ENCODE data around the gene RPS29. TPM values are rescaled to one million over a fixed set of nuclear protein-coding genes. Genes with fewer than 3 reads are reported as not detected.

The RPS29 gene
- polyA plus RNA-seq, 2 of the 4 experiments (the other 2 are of a cell fraction), result 3,539 to 3,909 TPM

DNA sequence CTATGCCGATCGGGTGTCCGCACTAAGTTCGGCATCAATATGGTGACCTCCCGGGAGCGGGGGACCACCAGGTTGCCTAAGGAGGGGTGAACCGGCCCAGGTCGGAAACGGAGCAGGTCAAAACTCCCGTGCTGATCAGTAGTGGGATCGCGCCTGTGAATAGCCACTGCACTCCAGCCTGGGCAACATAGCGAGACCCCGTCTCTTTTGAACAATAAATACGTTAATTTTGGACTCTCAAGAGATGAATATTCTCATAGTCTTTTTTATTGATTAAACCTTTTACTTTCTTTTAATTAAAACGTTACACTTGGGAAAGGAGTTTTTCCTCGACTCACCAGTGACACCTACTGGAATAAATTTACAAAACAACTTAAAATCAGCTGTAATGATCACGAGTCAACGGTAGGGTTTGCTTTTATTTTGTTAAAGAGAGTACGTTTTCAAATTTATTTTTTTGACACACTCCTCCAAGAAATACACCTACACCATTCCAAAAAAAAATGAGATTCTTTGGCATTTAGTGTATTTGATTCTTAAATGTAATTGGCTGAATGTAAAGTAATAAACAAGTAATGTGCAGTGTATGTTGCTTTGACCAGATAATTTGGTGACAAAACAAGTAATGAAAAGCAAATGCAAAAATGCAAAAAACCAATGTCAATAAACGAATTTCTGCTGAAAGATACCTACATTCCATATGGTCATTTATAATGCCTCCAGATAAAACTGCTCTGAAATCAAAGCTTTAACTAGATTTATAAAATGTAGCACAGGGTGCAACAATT is 687 bp upstream of the RPS29 start:
- 1% methylated on average over 13 of the region's 21 CpGs for WGBS (ENCODE audit: missing lambda C conversion rate)
- H3K9me3 ChIP-seq, result no peaks in the 10 kb centered on the region
- peaks cover 27% of the 10 kb centered on the region for H3K4me1 ChIP-seq
- ChIA-PET POLR2A (interaction anchor here (0.6 to 3.1 kb wide), 11 partner anchors 7 to 266 kb away, joined by 3 to 50 read pairs (median 4); partner anchors contain the start of genes KLHDC2, LRR1, MGAT2 and NEMF), CTCF (interaction anchor here (0.9 to 2.5 kb wide), 14 partner anchors 8 to 126 kb away, joined by 3 to 18 read pairs (median 6); partner anchors contain the start of genes DNAAF2 and LRR1)
- FAIRE-seq (no peak), ATAC-seq (peak; percentile 27 to 32), DNase-seq (ENCODE audit: low read depth in 1 of 2, low spot score in 1 of 2) (peak; percentile 51 to 83)
- H3K27ac ChIP-seq, result 0 out of 6 replicates have a peak overlapping the region, but pooled peaks of 1 of the 2 experiments have one; percentile 35
- H3K4me3 ChIP-seq, result peak overlapping the region; percentile 14; the same call in 2 of the 3 replicates
- H3K4me2 ChIP-seq, result peak overlapping the region; percentile 52
- TF ChIP-seq ZC3H11A (IDR thresholded peaks at IDR 0.05) (no peak), RFX5 (IDR thresholded peaks at IDR 0.05) (no peak), EHF (CRISPR knock-in tag; IDR thresholded peaks at IDR 0.05) (peak; percentile 46; the same call in 1 of the 2 replicates), POLR2A (IDR thresholded peaks at IDR 0.05; ENCODE audit: low read length) (no peak), RAD21 (conservative IDR thresholded peaks at IDR 0.05 in 1 of 2, IDR thresholded peaks at IDR 0.05 in 1 of 2) (peak; percentile 32 to 33; a peak in 1 of 5 replicates), CBX2 (IDR thresholded peaks at IDR 0.05; ENCODE audit: borderline replicate concordance, low read depth) (no peak), CHD4 (IDR thresholded peaks at IDR 0.05; ENCODE audit: borderline replicate concordance) (no peak), NFE2L2 (conservative IDR thresholded peaks at IDR 0.05; ENCODE audit: low read length) (no peak), CBX8 (IDR thresholded peaks at IDR 0.05) (no peak), SMC3 (IDR thresholded peaks at IDR 0.05) (0 out of 3 replicates have a peak, but pooled peaks have one; percentile 17), ZNF302 (CRISPR knock-in tag; IDR thresholded peaks at IDR 0.05) (no peak), POLR2AphosphoS2 (conservative IDR thresholded peaks at IDR 0.05; ENCODE audit: low read length) (no peak), ESRRA (IDR thresholded peaks at IDR 0.05; ENCODE audit: borderline replicate concordance, low read length) (no peak), CHD2 (IDR thresholded peaks at IDR 0.05; ENCODE audit: low read length, partially characterized antibody) (no peak), ZSCAN20 (CRISPR knock-in tag; IDR thresholded peaks at IDR 0.05) (no peak), RNF2 (IDR thresholded peaks at IDR 0.05; ENCODE audit: borderline replicate concordance, low read depth) (no peak), RCOR1 (IDR thresholded peaks at IDR 0.05; ENCODE audit: low read depth, low read length) (no peak), KDM1A (IDR thresholded peaks at IDR 0.05; ENCODE audit: low read depth) (0 out of 2 replicates have a peak, but pooled peaks have one; percentile 36), FOXS1 (CRISPR knock-in tag; IDR thresholded peaks at IDR 0.05) (peak; percentile 32; the same call in 1 of the 2 replicates), MAZ (IDR thresholded peaks at IDR 0.05; ENCODE audit: borderline replicate concordance, low read depth, low read length) (no peak), MAFK (IDR thresholded peaks at IDR 0.05; ENCODE audit: partially characterized antibody) (no peak), KDM5A (IDR thresholded peaks at IDR 0.05) (no peak), TP53 (CRISPR knock-in tag; IDR thresholded peaks at IDR 0.05) (no peak)
- TF ChIP-seq, protein P1, sequence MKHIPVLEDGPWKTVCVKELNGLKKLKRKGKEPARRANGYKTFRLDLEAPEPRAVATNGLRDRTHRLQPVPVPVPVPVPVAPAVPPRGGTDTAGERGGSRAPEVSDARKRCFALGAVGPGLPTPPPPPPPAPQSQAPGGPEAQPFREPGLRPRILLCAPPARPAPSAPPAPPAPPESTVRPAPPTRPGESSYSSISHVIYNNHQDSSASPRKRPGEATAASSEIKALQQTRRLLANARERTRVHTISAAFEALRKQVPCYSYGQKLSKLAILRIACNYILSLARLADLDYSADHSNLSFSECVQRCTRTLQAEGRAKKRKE (CRISPR knock-in tag; IDR thresholded peaks at IDR 0.05; ENCODE audit: low read depth), result 0 out of 2 replicates have a peak, but pooled peaks have one; percentile 27
- TF ChIP-seq, protein P2, sequence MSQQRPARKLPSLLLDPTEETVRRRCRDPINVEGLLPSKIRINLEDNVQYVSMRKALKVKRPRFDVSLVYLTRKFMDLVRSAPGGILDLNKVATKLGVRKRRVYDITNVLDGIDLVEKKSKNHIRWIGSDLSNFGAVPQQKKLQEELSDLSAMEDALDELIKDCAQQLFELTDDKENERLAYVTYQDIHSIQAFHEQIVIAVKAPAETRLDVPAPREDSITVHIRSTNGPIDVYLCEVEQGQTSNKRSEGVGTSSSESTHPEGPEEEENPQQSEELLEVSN (IDR thresholded peaks at IDR 0.05; ENCODE audit: borderline replicate concordance, low read depth), result no peak
- TF ChIP-seq, protein P3, sequence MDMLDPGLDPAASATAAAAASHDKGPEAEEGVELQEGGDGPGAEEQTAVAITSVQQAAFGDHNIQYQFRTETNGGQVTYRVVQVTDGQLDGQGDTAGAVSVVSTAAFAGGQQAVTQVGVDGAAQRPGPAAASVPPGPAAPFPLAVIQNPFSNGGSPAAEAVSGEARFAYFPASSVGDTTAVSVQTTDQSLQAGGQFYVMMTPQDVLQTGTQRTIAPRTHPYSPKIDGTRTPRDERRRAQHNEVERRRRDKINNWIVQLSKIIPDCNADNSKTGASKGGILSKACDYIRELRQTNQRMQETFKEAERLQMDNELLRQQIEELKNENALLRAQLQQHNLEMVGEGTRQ (IDR thresholded peaks at IDR 0.05), result no peak
- TF ChIP-seq, protein P4, sequence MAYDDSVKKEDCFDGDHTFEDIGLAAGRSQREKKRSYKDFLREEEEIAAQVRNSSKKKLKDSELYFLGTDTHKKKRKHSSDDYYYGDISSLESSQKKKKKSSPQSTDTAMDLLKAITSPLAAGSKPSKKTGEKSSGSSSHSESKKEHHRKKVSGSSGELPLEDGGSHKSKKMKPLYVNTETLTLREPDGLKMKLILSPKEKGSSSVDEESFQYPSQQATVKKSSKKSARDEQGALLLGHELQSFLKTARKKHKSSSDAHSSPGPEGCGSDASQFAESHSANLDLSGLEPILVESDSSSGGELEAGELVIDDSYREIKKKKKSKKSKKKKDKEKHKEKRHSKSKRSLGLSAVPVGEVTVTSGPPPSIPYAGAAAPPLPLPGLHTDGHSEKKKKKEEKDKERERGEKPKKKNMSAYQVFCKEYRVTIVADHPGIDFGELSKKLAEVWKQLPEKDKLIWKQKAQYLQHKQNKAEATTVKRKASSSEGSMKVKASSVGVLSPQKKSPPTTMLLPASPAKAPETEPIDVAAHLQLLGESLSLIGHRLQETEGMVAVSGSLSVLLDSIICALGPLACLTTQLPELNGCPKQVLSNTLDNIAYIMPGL (CRISPR knock-in tag; IDR thresholded peaks at IDR 0.05; ENCODE audit: borderline replicate concordance), result 0 out of 2 replicates have a peak, but pooled peaks have one; percentile 53
- TF ChIP-seq, protein P5, sequence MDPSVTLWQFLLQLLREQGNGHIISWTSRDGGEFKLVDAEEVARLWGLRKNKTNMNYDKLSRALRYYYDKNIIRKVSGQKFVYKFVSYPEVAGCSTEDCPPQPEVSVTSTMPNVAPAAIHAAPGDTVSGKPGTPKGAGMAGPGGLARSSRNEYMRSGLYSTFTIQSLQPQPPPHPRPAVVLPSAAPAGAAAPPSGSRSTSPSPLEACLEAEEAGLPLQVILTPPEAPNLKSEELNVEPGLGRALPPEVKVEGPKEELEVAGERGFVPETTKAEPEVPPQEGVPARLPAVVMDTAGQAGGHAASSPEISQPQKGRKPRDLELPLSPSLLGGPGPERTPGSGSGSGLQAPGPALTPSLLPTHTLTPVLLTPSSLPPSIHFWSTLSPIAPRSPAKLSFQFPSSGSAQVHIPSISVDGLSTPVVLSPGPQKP (IDR thresholded peaks at IDR 0.05; ENCODE audit: low read depth, low read length), result no peak
- TF ChIP-seq, protein P6, sequence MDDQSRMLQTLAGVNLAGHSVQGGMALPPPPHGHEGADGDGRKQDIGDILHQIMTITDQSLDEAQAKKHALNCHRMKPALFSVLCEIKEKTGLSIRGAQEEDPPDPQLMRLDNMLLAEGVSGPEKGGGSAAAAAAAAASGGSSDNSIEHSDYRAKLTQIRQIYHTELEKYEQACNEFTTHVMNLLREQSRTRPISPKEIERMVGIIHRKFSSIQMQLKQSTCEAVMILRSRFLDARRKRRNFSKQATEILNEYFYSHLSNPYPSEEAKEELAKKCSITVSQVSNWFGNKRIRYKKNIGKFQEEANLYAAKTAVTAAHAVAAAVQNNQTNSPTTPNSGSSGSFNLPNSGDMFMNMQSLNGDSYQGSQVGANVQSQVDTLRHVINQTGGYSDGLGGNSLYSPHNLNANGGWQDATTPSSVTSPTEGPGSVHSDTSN (IDR thresholded peaks at IDR 0.05), result no peak
- TF ChIP-seq, protein P7, sequence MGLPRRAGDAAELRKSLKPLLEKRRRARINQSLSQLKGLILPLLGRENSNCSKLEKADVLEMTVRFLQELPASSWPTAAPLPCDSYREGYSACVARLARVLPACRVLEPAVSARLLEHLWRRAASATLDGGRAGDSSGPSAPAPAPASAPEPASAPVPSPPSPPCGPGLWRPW (IDR thresholded peaks at IDR 0.05), result no peak
- TF ChIP-seq, protein P8, sequence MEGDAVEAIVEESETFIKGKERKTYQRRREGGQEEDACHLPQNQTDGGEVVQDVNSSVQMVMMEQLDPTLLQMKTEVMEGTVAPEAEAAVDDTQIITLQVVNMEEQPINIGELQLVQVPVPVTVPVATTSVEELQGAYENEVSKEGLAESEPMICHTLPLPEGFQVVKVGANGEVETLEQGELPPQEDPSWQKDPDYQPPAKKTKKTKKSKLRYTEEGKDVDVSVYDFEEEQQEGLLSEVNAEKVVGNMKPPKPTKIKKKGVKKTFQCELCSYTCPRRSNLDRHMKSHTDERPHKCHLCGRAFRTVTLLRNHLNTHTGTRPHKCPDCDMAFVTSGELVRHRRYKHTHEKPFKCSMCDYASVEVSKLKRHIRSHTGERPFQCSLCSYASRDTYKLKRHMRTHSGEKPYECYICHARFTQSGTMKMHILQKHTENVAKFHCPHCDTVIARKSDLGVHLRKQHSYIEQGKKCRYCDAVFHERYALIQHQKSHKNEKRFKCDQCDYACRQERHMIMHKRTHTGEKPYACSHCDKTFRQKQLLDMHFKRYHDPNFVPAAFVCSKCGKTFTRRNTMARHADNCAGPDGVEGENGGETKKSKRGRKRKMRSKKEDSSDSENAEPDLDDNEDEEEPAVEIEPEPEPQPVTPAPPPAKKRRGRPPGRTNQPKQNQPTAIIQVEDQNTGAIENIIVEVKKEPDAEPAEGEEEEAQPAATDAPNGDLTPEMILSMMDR (IDR thresholded peaks at IDR 0.05), result peak; percentile 99
